Measurements from ENCODE around the gene RBM39.
A peak's percentile ranks its signal among the peaks of the same experiment; 100 is the strongest.

- TF ChIP-seq, protein P1, sequence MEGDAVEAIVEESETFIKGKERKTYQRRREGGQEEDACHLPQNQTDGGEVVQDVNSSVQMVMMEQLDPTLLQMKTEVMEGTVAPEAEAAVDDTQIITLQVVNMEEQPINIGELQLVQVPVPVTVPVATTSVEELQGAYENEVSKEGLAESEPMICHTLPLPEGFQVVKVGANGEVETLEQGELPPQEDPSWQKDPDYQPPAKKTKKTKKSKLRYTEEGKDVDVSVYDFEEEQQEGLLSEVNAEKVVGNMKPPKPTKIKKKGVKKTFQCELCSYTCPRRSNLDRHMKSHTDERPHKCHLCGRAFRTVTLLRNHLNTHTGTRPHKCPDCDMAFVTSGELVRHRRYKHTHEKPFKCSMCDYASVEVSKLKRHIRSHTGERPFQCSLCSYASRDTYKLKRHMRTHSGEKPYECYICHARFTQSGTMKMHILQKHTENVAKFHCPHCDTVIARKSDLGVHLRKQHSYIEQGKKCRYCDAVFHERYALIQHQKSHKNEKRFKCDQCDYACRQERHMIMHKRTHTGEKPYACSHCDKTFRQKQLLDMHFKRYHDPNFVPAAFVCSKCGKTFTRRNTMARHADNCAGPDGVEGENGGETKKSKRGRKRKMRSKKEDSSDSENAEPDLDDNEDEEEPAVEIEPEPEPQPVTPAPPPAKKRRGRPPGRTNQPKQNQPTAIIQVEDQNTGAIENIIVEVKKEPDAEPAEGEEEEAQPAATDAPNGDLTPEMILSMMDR (CRISPR knock-in tag; IDR thresholded peaks at IDR 0.05), result no peak
- TF ChIP-seq HIC2 (CRISPR knock-in tag; IDR thresholded peaks at IDR 0.05; ENCODE audit: low read depth) (no peak), ZKSCAN1 (IDR thresholded peaks at IDR 0.05; ENCODE audit: low read length) (no peak), NR2C2 (CRISPR knock-in tag; IDR thresholded peaks at IDR 0.05; ENCODE audit: borderline replicate concordance) (no peak), HNRNPK (IDR thresholded peaks at IDR 0.05; ENCODE audit: low read depth, low read length, poor library complexity, severe bottlenecking) (no peak), RAD21 (CRISPR knock-in tag; IDR thresholded peaks at IDR 0.05) (0 out of 2 replicates have a peak, but pooled peaks have one; percentile 18), TBP (CRISPR knock-in tag; IDR thresholded peaks at IDR 0.05) (no peak), TARDBP (CRISPR knock-in tag; IDR thresholded peaks at IDR 0.05) (no peak), MTA1 (CRISPR knock-in tag; IDR thresholded peaks at IDR 0.05; ENCODE audit: borderline replicate concordance) (no peak), EP300 (IDR thresholded peaks at IDR 0.05; ENCODE audit: low read depth in 2 of 2, low read length in 2 of 2) (no peak), EP300 (CRISPR knock-in tag; IDR thresholded peaks at IDR 0.05; ENCODE audit: borderline replicate concordance) (no peak)
- TF ChIP-seq, protein P2, sequence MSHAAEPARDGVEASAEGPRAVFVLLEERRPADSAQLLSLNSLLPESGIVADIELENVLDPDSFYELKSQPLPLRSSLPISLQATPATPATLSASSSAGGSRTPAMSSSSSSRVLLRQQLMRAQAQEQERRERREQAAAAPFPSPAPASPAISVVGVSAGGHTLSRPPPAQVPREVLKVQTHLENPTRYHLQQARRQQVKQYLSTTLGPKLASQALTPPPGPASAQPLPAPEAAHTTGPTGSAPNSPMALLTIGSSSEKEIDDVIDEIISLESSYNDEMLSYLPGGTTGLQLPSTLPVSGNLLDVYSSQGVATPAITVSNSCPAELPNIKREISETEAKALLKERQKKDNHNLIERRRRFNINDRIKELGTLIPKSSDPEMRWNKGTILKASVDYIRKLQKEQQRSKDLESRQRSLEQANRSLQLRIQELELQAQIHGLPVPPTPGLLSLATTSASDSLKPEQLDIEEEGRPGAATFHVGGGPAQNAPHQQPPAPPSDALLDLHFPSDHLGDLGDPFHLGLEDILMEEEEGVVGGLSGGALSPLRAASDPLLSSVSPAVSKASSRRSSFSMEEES (CRISPR knock-in tag; IDR thresholded peaks at IDR 0.05), result no peak
- TF ChIP-seq, protein P3, sequence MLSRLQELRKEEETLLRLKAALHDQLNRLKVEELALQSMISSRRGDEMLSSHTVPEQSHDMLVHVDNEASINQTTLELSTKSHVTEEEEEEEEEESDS (CRISPR knock-in tag; IDR thresholded peaks at IDR 0.05; ENCODE audit: borderline replicate concordance), result no peak
- TF ChIP-seq, protein P4, sequence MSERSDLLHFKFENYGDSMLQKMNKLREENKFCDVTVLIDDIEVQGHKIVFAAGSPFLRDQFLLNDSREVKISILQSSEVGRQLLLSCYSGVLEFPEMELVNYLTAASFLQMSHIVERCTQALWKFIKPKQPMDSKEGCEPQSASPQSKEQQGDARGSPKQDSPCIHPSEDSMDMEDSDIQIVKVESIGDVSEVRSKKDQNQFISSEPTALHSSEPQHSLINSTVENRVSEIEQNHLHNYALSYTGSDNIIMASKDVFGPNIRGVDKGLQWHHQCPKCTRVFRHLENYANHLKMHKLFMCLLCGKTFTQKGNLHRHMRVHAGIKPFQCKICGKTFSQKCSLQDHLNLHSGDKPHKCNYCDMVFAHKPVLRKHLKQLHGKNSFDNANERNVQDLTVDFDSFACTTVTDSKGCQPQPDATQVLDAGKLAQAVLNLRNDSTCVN (CRISPR knock-in tag; IDR thresholded peaks at IDR 0.05; ENCODE audit: borderline replicate concordance), result no peak
- TF ChIP-seq, protein P5, sequence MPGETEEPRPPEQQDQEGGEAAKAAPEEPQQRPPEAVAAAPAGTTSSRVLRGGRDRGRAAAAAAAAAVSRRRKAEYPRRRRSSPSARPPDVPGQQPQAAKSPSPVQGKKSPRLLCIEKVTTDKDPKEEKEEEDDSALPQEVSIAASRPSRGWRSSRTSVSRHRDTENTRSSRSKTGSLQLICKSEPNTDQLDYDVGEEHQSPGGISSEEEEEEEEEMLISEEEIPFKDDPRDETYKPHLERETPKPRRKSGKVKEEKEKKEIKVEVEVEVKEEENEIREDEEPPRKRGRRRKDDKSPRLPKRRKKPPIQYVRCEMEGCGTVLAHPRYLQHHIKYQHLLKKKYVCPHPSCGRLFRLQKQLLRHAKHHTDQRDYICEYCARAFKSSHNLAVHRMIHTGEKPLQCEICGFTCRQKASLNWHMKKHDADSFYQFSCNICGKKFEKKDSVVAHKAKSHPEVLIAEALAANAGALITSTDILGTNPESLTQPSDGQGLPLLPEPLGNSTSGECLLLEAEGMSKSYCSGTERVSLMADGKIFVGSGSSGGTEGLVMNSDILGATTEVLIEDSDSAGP (CRISPR knock-in tag; IDR thresholded peaks at IDR 0.05; ENCODE audit: borderline replicate concordance), result no peak
Measured at GRCh38 chr20:35738410-35739179, 3.5 kb downstream of the RBM39 start.
